Keratinocyte (primary cell): ENCODE data around the gene MGAT5. TPM values are rescaled to one million over a fixed set of nuclear protein-coding genes. Genes with fewer than 3 reads are reported as not detected.
A peak's percentile ranks its signal among the peaks of the same experiment; 100 is the strongest.

ENCODE experiments used
- DNase-seq: peaks from one replicate; pipeline ENCODE4 v3.0.0-alpha.2; 2011; ENCODE audit warnings: low read depth, missing footprints, low spot score
- FAIRE-seq: peaks from 2 replicates; lab custom pipeline; 2011; peaks lifted over from hg19 to GRCh38; lab: Jason Lieb, UNC
- H2AFZ ChIP-seq: 2 replicates; pipeline ENCODE4 v1.6.0; 2012; ENCODE audit warnings: low read length, control low read depth, inconsistent platforms; ENCODE audit not compliant: control insufficient read depth
- H3K27ac ChIP-seq: 2 replicates; pipeline ENCODE4 v1.5.1; 2011; ENCODE audit warnings: low read length; ENCODE audit not compliant: control insufficient read depth, insufficient read depth
- H3K27me3 ChIP-seq: 3 replicates; pipeline ENCODE4 v1.6.0; 2011; ENCODE audit warnings: low read length; ENCODE audit not compliant: control insufficient read depth, insufficient read depth; ENCODE audit errors: extremely low read depth
- H3K36me3 ChIP-seq, 2 experiments: 2 replicates in 1 of 2; 3 replicates in 1 of 2; pipeline ENCODE4 v1.5.1; 2011; ENCODE audit warnings: low read length in 2 of 2, mild to moderate bottlenecking in 1 of 2; ENCODE audit not compliant: control insufficient read depth in 2 of 2, insufficient read depth in 2 of 2; ENCODE audit errors: extremely low read depth in 1 of 2
- H3K4me1 ChIP-seq: 3 replicates; pipeline ENCODE4 v1.5.1; 2011; ENCODE audit warnings: low read length; ENCODE audit not compliant: control insufficient read depth, insufficient read depth; ENCODE audit errors: extremely low read depth
- H3K4me2 ChIP-seq: 3 replicates; pipeline ENCODE4 v1.6.0; 2011; ENCODE audit warnings: low read depth, low read length; ENCODE audit not compliant: control insufficient read depth, insufficient read depth; ENCODE audit errors: extremely low read depth
- H3K4me3 ChIP-seq, 3 experiments: fragments of 200-600 bp in 1 of 3; sonication (generic) in 1 of 3; 2 replicates in 2 of 3; 3 replicates in 1 of 3; pipeline ENCODE4 v1.5.1; 2011 to 2016; ENCODE audit warnings: low read length in 3 of 3, mild to moderate bottlenecking in 3 of 3, control low read depth in 2 of 3, inconsistent platforms in 1 of 3, low read depth in 1 of 3, mixed read lengths in 1 of 3, mixed run types in 1 of 3, moderate library complexity in 1 of 3; ENCODE audit not compliant: control insufficient read depth in 2 of 3, insufficient read depth in 2 of 3; ENCODE audit errors: extremely low read depth in 1 of 3
- H3K79me2 ChIP-seq: 2 replicates; pipeline ENCODE4 v1.6.0; 2012; ENCODE audit warnings: low read length; ENCODE audit not compliant: control insufficient read depth, insufficient read depth
- H3K9ac ChIP-seq: 3 replicates; pipeline ENCODE4 v1.6.0; 2011; ENCODE audit warnings: low read length; ENCODE audit not compliant: control insufficient read depth, insufficient read depth; ENCODE audit errors: extremely low read depth
- H3K9me1 ChIP-seq: 3 replicates; pipeline ENCODE4 v1.6.0; 2011; ENCODE audit warnings: low read length; ENCODE audit not compliant: control insufficient read depth, insufficient read depth; ENCODE audit errors: extremely low read depth
- H3K9me3 ChIP-seq: 2 replicates; pipeline ENCODE4 v1.5.1; 2012; ENCODE audit warnings: low read depth, low read length; ENCODE audit not compliant: control insufficient read depth
- H4K20me1 ChIP-seq: 3 replicates; pipeline ENCODE4 v1.6.0; 2011; ENCODE audit warnings: low read length; ENCODE audit not compliant: control insufficient read depth, insufficient read depth; ENCODE audit errors: extremely low read depth
- CTCF ChIP-seq, 3 experiments: IDR thresholded peaks in 1 of 3; conservative IDR thresholded peaks in 1 of 3; optimal IDR thresholded peaks in 1 of 3; 2 replicates in 2 of 3; 3 replicates in 1 of 3; pipeline versions ENCODE3 to v1.5.1; 2011; ENCODE audit warnings: low read length in 3 of 3, mild to moderate bottlenecking in 3 of 3, moderate library complexity in 2 of 3, control low read depth in 1 of 3, inconsistent platforms in 1 of 3; ENCODE audit not compliant: insufficient read depth in 2 of 3; ENCODE audit errors: extremely low read depth in 1 of 3
- EZH2 ChIP-seq: IDR thresholded peaks from one replicate; pipeline ENCODE4 v1.6.1; 2012; ENCODE audit warnings: inconsistent platforms, mild to moderate bottlenecking, low read length, moderate library complexity
- dilution Hi-C: fragments of 300-500 bp; cut with MboI; formaldehyde crosslinking; loops from one replicate; pipeline ENCODE4 v1.7.0; 2020; ENCODE audit warnings: low sequenced_read_pairs; ENCODE audit not compliant: extremely low pct_ligation_motif_present
- polyA plus RNA-seq, 5 experiments: library from polyadenylated mRNA; depleted of rRNA in 3 of 5; stranded (reverse) in 3 of 5; stranded (forward) in 1 of 5; unstranded in 1 of 5; fragments of >200 nt; gene quantifications; 1 replicate in 1 of 5; 2 replicates in 3 of 5; 3 replicates in 1 of 5; pipeline versions ENCODE4 v1.2.1 to v1.2.3, GENCODE V29; 2011 to 2012; ENCODE audit warnings: missing spikeins in 2 of 5, low read depth in 1 of 5, low replicate concordance in 1 of 5

MGAT5 gene
- polyA plus RNA-seq, 1 donor (not counting 4 experiments of a cell fraction or from before 2014, with no cell fraction given): 23.0 TPM

- no peaks in the 10 kb centered on the region for H3K79me2 ChIP-seq
- H3K9me3 ChIP-seq: no peaks in the 10 kb centered on the region
- H3K4me3 ChIP-seq: no peak overlapping the region
- FAIRE-seq (peak; percentile 98), DNase-seq (peak; percentile 83)
- no peaks in the 10 kb centered on the region for H3K9me1 ChIP-seq
- TF ChIP-seq EZH2 (no peak), CTCF (optimal IDR thresholded peaks at IDR 0.05 in 1 of 3, IDR thresholded peaks at IDR 0.05 in 1 of 3, conservative IDR thresholded peaks at IDR 0.05 in 1 of 3; ENCODE audit: extremely low read depth in 1 of 3, insufficient read depth in 2 of 3, low read length in 3 of 3) (no peak)
- no peaks in the 10 kb centered on the region for H3K27me3 ChIP-seq
- peak overlapping the region; percentile 59 for H3K4me2 ChIP-seq
- H2AFZ ChIP-seq: no peak overlapping the region
- dilution Hi-C loops: no loop called here
- no peak overlapping the region for H3K27ac ChIP-seq
- peaks cover 0 to 3% of the 10 kb centered on the region in 2 experiments for H3K36me3 ChIP-seq
- peaks cover 17% of the 10 kb centered on the region for H3K4me1 ChIP-seq
- no peaks in the 10 kb centered on the region for H4K20me1 ChIP-seq
- H3K9ac ChIP-seq: no peak overlapping the region
Measured at GRCh38 chr2:134391751-134392160, 137.9 kb downstream of the MGAT5 start.

- H3K9me3 ChIP-seq: no peaks in the 10 kb centered on the region
- no peak overlapping the region for H2AFZ ChIP-seq
- dilution Hi-C loops: no loop called here
- peaks cover 17% of the 10 kb centered on the region for H3K4me1 ChIP-seq
- H4K20me1 ChIP-seq: no peaks in the 10 kb centered on the region
- DNase-seq (no peak), FAIRE-seq (no peak)
- H3K4me3 ChIP-seq: no peak overlapping the region
- peaks cover 5 to 6% of the 10 kb centered on the region in 2 experiments for H3K36me3 ChIP-seq
- peak overlapping the region; percentile 20 for H3K4me2 ChIP-seq
- no peak overlapping the region for H3K27ac ChIP-seq
- TF ChIP-seq CTCF (optimal IDR thresholded peaks at IDR 0.05 in 1 of 3, IDR thresholded peaks at IDR 0.05 in 1 of 3, conservative IDR thresholded peaks at IDR 0.05 in 1 of 3; ENCODE audit: extremely low read depth in 1 of 3, insufficient read depth in 2 of 3, low read length in 3 of 3) (peak in 1 of 3 experiments; percentile 22), EZH2 (no peak)
- H3K79me2 ChIP-seq: no peaks in the 10 kb centered on the region
- H3K9ac ChIP-seq: no peak overlapping the region
- H3K27me3 ChIP-seq: no peaks in the 10 kb centered on the region
- no peaks in the 10 kb centered on the region for H3K9me1 ChIP-seq
Measured at GRCh38 chr2:134392442-134393074, 138.7 kb downstream of the MGAT5 start.
